Measurements from ENCODE around the gene CDK6. TPM values are rescaled to one million over a fixed set of nuclear protein-coding genes. Genes with fewer than 3 reads are reported as not detected.

Gene CDK6
- total and polyA plus RNA-seq, 4 donors, result 1.6 to 66.4 (median 12.1) TPM

GRCh38 chr7:92750946-92751345, 85.4 kb downstream of the CDK6 start:
- H3K27me3 ChIP-seq (ENCODE audit: control insufficient read depth in 3 of 3, insufficient read depth in 3 of 3, low read length in 2 of 3), result no peaks in the 10 kb centered on the region
- no peak for TF ChIP-seq CTCF (IDR thresholded peaks at IDR 0.05; ENCODE audit: control extremely low read depth, extremely low read depth)
- H3K9ac ChIP-seq (ENCODE audit: insufficient read depth in 1 of 2, low read length in 2 of 2), result no peak overlapping the region
- H3K4me3 ChIP-seq, result no peak overlapping the region
- no peaks in the 10 kb centered on the region for H3K9me3 ChIP-seq (ENCODE audit: control insufficient read depth in 4 of 4, insufficient read depth in 3 of 4, low read length in 3 of 4)
- peaks cover 0 to 23% (median 0%) of the 10 kb centered on the region in 5 donors for H3K4me1 ChIP-seq (ENCODE audit: control insufficient read depth in 5 of 5, insufficient read depth in 5 of 5, low read length in 5 of 5)
- no peak overlapping the region for H3K27ac ChIP-seq (ENCODE audit: low read depth in 1 of 2, low read length in 1 of 2)
- no peak for ATAC-seq (ENCODE audit: insufficient read depth, low FRiP score)
- WGBS, 2 donors, result 80 to 82% methylated on average over 6 of the region's 6 CpGs
- DNase-seq, result no peak
- H3K36me3 ChIP-seq (ENCODE audit: control insufficient read depth in 4 of 4, insufficient read depth in 4 of 4, low read length in 4 of 4), result no peaks in the 10 kb centered on the region

- no peaks in the 10 kb centered on the region for H3K9me3 ChIP-seq (ENCODE audit: control insufficient read depth in 4 of 4, insufficient read depth in 3 of 4, low read length in 3 of 4)
- 89 to 91% methylated on average over 4 of the region's 4 CpGs for WGBS, 2 donors
- TF ChIP-seq CTCF (IDR thresholded peaks at IDR 0.05; ENCODE audit: control extremely low read depth, extremely low read depth), result no peak
- no peaks in the 10 kb centered on the region for H3K27me3 ChIP-seq (ENCODE audit: control insufficient read depth in 3 of 3, insufficient read depth in 3 of 3, low read length in 2 of 3)
- no peak overlapping the region for H3K9ac ChIP-seq (ENCODE audit: insufficient read depth in 1 of 2, low read length in 2 of 2)
- peaks cover 0 to 18% (median 0%) of the 10 kb centered on the region in 5 donors for H3K4me1 ChIP-seq (ENCODE audit: control insufficient read depth in 5 of 5, insufficient read depth in 5 of 5, low read length in 5 of 5)
- ATAC-seq (ENCODE audit: insufficient read depth, low FRiP score) (no peak), DNase-seq (no peak)
- H3K36me3 ChIP-seq (ENCODE audit: control insufficient read depth in 4 of 4, insufficient read depth in 4 of 4, low read length in 4 of 4), result no peaks in the 10 kb centered on the region
- no peak overlapping the region for H3K4me3 ChIP-seq
- H3K27ac ChIP-seq (ENCODE audit: low read depth in 1 of 2, low read length in 1 of 2), result no peak overlapping the region
Measured at GRCh38 chr7:92750447-92750839, 85.9 kb downstream of the CDK6 start.

- DNase-seq, result no peak
- Histone ChIP-seq H3K9ac (ENCODE audit: insufficient read depth in 1 of 2, low read length in 2 of 2) (no peak overlapping the region), H3K36me3 (ENCODE audit: control insufficient read depth in 4 of 4, insufficient read depth in 4 of 4, low read length in 4 of 4) (no peaks in the 10 kb centered on the region), H3K4me1 (ENCODE audit: control insufficient read depth in 5 of 5, insufficient read depth in 5 of 5, low read length in 5 of 5) (peaks cover 0 to 13% (median 0%) of the 10 kb centered on the region in 5 donors), H3K4me3 (no peak overlapping the region), H3K27ac (ENCODE audit: low read depth in 1 of 2, low read length in 1 of 2) (no peak overlapping the region), H3K9me3 (ENCODE audit: control insufficient read depth in 4 of 4, insufficient read depth in 3 of 4, low read length in 3 of 4) (no peaks in the 10 kb centered on the region), H3K27me3 (ENCODE audit: control insufficient read depth in 3 of 3, insufficient read depth in 3 of 3, low read length in 2 of 3) (no peaks in the 10 kb centered on the region)
- ATAC-seq (ENCODE audit: insufficient read depth, low FRiP score), result no peak
- 48 to 72% methylated on average over 2 of the region's 2 CpGs for WGBS, 2 donors
- no peak for TF ChIP-seq CTCF (IDR thresholded peaks at IDR 0.05; ENCODE audit: control extremely low read depth, extremely low read depth)
Measured at GRCh38 chr7:92749832-92750446, 86.4 kb downstream of the CDK6 start.

GRCh38 chr7:92749327-92749755, 87.0 kb downstream of the CDK6 start:
- TF ChIP-seq CTCF (IDR thresholded peaks at IDR 0.05; ENCODE audit: control extremely low read depth, extremely low read depth), result no peak
- Histone ChIP-seq H3K27me3 (ENCODE audit: control insufficient read depth in 3 of 3, insufficient read depth in 3 of 3, low read length in 2 of 3) (no peaks in the 10 kb centered on the region), H3K9ac (ENCODE audit: insufficient read depth in 1 of 2, low read length in 2 of 2) (no peak overlapping the region), H3K27ac (ENCODE audit: low read depth in 1 of 2, low read length in 1 of 2) (no peak overlapping the region), H3K4me3 (no peak overlapping the region), H3K9me3 (ENCODE audit: control insufficient read depth in 4 of 4, insufficient read depth in 3 of 4, low read length in 3 of 4) (no peaks in the 10 kb centered on the region), H3K4me1 (ENCODE audit: control insufficient read depth in 5 of 5, insufficient read depth in 5 of 5, low read length in 5 of 5) (peaks cover 0 to 12% (median 0%) of the 10 kb centered on the region in 5 donors), H3K36me3 (ENCODE audit: control insufficient read depth in 4 of 4, insufficient read depth in 4 of 4, low read length in 4 of 4) (no peaks in the 10 kb centered on the region)
- DNase-seq (no peak), ATAC-seq (ENCODE audit: insufficient read depth, low FRiP score) (no peak)

Data from lung (tissue), 12 donors.